ENCODE measurements around the gene SLC22A4.

Gene SLC22A4

DNA sequence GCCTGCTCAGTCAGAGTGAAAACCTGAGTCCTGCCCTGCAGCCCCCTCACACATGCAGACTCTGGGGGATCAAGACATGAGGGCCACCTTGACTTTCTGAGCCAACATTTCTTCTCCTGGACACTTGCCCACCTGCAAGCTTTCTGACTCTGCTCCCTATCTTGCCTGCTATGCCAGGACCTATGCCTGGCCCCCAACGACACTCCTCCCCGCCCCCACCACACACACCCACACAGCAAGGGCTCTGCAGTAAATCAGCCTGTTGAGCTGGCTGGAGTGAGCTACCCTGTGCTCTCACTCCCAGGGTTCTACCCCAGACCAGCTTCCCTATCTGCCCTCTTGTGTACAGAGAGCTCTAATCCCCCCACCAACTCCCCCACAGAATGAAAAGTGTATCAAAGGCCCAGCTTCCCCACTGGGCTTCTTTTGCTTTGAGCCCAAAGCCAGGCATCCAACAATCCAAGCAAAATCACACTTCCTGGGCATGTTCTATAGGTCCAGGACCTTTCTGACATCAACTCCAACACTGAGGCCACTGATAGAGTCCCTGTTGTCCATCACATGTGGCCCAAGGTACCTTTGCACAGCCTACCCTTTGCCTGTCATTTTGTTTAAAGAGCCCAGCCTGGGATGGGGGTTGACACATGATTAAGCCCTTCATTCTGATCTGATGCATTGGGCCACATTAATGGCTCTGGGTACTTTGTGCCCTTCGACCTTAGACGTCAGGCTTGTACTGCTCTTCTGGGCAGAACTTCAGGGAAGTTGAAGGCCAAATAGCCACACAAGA, 29.5 kb upstream of the SLC22A4 start:
- TF ChIP-seq EZH2phosphoT487 (IDR thresholded peaks at IDR 0.05; ENCODE audit: low read length): no peak
- no peak for TF ChIP-seq EZH2 (optimal IDR thresholded peaks at IDR 0.05; ENCODE audit: low read depth, low read length)
- Histone ChIP-seq H3K36me3 (replicated peaks; ENCODE audit: insufficient read depth, low read length) (no peaks in the 10 kb centered on the region), H3K27me3 (replicated peaks; ENCODE audit: insufficient read depth, low read length) (no peaks in the 10 kb centered on the region), H3K4me1 (ENCODE audit: low read length) (no peaks in the 10 kb centered on the region), H3K9me2 (replicated peaks; ENCODE audit: insufficient read depth, low read length) (no peaks in the 10 kb centered on the region), H3K27ac (ENCODE audit: low read length) (no peak overlapping the region), H3F3A (ENCODE audit: insufficient read depth, low read length) (no peaks in the 10 kb centered on the region), H3K79me2 (ENCODE audit: low read length) (no peaks in the 10 kb centered on the region), H3K9ac (ENCODE audit: low read length) (no peak overlapping the region), H3K9me3 (replicated peaks; ENCODE audit: insufficient read depth, low read length) (no peaks in the 10 kb centered on the region), H2AFZ (ENCODE audit: low read length) (no peak overlapping the region), H4K20me1 (ENCODE audit: insufficient read depth, low read length) (no peaks in the 10 kb centered on the region), H3K4me3 (ENCODE audit: low read length) (no peak overlapping the region), H3K4me2 (ENCODE audit: low read depth, low read length) (no peak overlapping the region)
- DNase-seq: no peak

DNA sequence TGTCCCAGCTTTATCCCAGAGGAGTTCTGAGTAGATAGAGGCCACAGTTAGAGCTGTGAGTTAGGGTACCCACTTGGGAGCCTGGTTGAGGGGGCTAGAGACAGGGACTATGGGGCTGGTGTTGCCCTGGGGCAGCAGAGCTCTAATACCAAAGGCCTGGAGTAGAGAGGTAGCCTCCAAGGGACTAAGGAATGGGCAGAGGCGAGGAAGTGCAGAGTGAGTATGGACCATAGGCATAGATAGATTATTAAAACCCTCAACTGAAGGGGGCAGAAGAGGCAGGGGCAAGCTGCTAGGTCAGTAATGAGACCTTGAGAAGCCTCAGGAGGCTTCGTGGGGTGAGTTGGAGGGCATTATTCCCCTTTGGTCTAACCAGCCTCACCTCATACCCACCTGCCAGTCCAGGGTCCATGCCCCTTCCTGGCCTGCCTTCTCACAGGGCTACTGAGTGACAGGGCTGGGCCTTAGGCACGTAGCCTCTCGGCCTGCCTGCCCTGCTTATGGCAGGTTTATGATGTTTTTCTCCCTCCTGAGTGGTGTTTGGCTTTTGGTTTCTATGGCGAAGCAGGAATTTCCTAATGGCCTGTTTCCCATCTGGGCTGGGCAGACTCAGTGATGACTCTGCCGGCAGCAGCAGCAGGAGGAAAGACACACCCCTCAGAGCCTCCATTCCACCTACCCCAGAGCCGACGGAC, 28.7 kb upstream of the SLC22A4 start:
- Histone ChIP-seq H3F3A (ENCODE audit: insufficient read depth, low read length) (no peaks in the 10 kb centered on the region), H4K20me1 (ENCODE audit: insufficient read depth, low read length) (no peaks in the 10 kb centered on the region), H3K9me3 (replicated peaks; ENCODE audit: insufficient read depth, low read length) (no peaks in the 10 kb centered on the region), H3K27ac (ENCODE audit: low read length) (no peak overlapping the region), H3K4me2 (ENCODE audit: low read depth, low read length) (no peak overlapping the region), H3K27me3 (replicated peaks; ENCODE audit: insufficient read depth, low read length) (no peaks in the 10 kb centered on the region), H3K4me1 (ENCODE audit: low read length) (no peaks in the 10 kb centered on the region), H3K79me2 (ENCODE audit: low read length) (no peaks in the 10 kb centered on the region), H2AFZ (ENCODE audit: low read length) (no peak overlapping the region), H3K9me2 (replicated peaks; ENCODE audit: insufficient read depth, low read length) (no peaks in the 10 kb centered on the region), H3K9ac (ENCODE audit: low read length) (no peak overlapping the region), H3K36me3 (replicated peaks; ENCODE audit: insufficient read depth, low read length) (no peaks in the 10 kb centered on the region), H3K4me3 (ENCODE audit: low read length) (no peak overlapping the region)
- no peak for DNase-seq
- no peak for TF ChIP-seq EZH2phosphoT487 (IDR thresholded peaks at IDR 0.05; ENCODE audit: low read length)

DNA sequence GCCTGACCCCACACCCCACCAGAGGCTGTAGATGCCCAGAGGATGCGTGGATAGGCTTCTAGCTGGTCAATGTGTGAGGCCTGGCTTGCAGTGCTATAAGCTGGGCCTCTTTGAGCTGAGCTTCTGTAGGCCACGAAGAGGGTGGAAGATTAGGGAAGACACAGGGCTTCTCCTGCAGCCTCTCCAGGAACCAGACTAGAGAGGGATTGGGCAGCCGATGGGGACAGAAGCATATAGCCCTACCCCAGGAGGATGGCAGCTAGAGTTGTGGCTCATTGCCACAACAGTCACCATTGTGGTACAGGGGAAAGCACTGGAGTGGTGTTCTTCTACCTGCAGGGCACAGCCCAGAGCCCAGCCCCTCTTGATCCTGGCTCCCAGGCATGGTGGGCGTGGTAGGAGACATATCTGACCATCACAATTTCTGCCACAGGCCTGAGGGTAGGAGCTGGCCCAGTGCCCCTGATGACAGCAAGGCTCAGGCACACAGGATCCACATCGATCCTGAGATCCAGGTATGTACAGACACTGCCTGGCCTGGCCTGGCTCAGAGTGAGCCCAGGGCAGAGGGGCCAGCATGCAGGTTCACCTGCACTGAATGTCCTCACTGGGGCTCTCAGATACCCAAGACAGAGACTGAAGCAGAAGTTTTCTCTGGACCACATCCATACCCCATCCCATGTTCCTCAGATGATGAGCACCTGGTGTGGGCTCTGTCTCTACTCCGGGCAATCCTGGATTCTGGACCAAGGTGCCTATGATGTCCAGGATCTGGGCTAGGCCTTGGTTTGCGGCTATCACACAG, 28.0 kb upstream of the SLC22A4 start:
- Histone ChIP-seq H3K4me2 (ENCODE audit: low read depth, low read length) (no peak overlapping the region), H3K4me3 (ENCODE audit: low read length) (no peak overlapping the region), H3F3A (ENCODE audit: insufficient read depth, low read length) (no peaks in the 10 kb centered on the region), H2AFZ (ENCODE audit: low read length) (no peak overlapping the region), H3K9me2 (replicated peaks; ENCODE audit: insufficient read depth, low read length) (no peaks in the 10 kb centered on the region), H3K4me1 (ENCODE audit: low read length) (no peaks in the 10 kb centered on the region), H3K27ac (ENCODE audit: low read length) (no peak overlapping the region), H3K79me2 (ENCODE audit: low read length) (no peaks in the 10 kb centered on the region), H3K9me3 (replicated peaks; ENCODE audit: insufficient read depth, low read length) (no peaks in the 10 kb centered on the region), H3K9ac (ENCODE audit: low read length) (no peak overlapping the region), H3K36me3 (replicated peaks; ENCODE audit: insufficient read depth, low read length) (no peaks in the 10 kb centered on the region), H3K27me3 (replicated peaks; ENCODE audit: insufficient read depth, low read length) (no peaks in the 10 kb centered on the region), H4K20me1 (ENCODE audit: insufficient read depth, low read length) (no peaks in the 10 kb centered on the region)
- DNase-seq: no peak
- no peak for TF ChIP-seq EZH2 (optimal IDR thresholded peaks at IDR 0.05; ENCODE audit: low read depth, low read length)
- TF ChIP-seq, protein P1, sequence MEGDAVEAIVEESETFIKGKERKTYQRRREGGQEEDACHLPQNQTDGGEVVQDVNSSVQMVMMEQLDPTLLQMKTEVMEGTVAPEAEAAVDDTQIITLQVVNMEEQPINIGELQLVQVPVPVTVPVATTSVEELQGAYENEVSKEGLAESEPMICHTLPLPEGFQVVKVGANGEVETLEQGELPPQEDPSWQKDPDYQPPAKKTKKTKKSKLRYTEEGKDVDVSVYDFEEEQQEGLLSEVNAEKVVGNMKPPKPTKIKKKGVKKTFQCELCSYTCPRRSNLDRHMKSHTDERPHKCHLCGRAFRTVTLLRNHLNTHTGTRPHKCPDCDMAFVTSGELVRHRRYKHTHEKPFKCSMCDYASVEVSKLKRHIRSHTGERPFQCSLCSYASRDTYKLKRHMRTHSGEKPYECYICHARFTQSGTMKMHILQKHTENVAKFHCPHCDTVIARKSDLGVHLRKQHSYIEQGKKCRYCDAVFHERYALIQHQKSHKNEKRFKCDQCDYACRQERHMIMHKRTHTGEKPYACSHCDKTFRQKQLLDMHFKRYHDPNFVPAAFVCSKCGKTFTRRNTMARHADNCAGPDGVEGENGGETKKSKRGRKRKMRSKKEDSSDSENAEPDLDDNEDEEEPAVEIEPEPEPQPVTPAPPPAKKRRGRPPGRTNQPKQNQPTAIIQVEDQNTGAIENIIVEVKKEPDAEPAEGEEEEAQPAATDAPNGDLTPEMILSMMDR (IDR thresholded peaks at IDR 0.05; ENCODE audit: low read length): no peak
- TF ChIP-seq EZH2phosphoT487 (IDR thresholded peaks at IDR 0.05; ENCODE audit: low read length): no peak

DNA sequence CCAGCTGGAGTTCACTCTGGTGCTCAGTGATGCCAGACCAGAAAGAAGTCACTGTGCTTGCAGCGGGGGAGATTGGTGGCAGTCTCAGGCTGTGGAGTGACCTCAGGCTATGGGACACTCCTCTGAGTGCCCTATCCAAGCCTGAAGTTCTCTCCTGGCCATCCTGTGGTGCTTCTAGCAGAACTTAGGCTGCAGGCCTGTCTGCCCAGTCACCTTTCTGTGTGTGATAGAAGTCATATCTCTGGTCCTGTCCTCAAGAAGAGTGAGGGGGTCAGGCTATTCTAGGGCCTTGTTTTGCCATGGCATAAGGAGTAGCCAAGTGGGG, 27.4 kb upstream of the SLC22A4 start:
- DNase-seq: no peak
- H3K9ac ChIP-seq (ENCODE audit: low read length): no peak overlapping the region
- H3K9me2 ChIP-seq (replicated peaks; ENCODE audit: insufficient read depth, low read length): no peaks in the 10 kb centered on the region
- no peaks in the 10 kb centered on the region for H3K9me3 ChIP-seq (replicated peaks; ENCODE audit: insufficient read depth, low read length)
- H3K79me2 ChIP-seq (ENCODE audit: low read length): no peaks in the 10 kb centered on the region
- H3K27me3 ChIP-seq (replicated peaks; ENCODE audit: insufficient read depth, low read length): no peaks in the 10 kb centered on the region
- H4K20me1 ChIP-seq (ENCODE audit: insufficient read depth, low read length): no peaks in the 10 kb centered on the region
- H3K4me2 ChIP-seq (ENCODE audit: low read depth, low read length): no peak overlapping the region
- no peaks in the 10 kb centered on the region for H3F3A ChIP-seq (ENCODE audit: insufficient read depth, low read length)
- TF ChIP-seq EZH2phosphoT487 (IDR thresholded peaks at IDR 0.05; ENCODE audit: low read length) (no peak), EZH2 (optimal IDR thresholded peaks at IDR 0.05; ENCODE audit: low read depth, low read length) (no peak)
- TF ChIP-seq, protein P1 (IDR thresholded peaks at IDR 0.05; ENCODE audit: low read length): no peak
- H3K36me3 ChIP-seq (replicated peaks; ENCODE audit: insufficient read depth, low read length): no peaks in the 10 kb centered on the region
- H2AFZ ChIP-seq (ENCODE audit: low read length): no peak overlapping the region
- no peak overlapping the region for H3K27ac ChIP-seq (ENCODE audit: low read length)
- no peaks in the 10 kb centered on the region for H3K4me1 ChIP-seq (ENCODE audit: low read length)
- no peak overlapping the region for H3K4me3 ChIP-seq (ENCODE audit: low read length)

Measured in MM.1S (cell line).